Panc1 (cell line): ENCODE results near the gene ARID5B. TPM values are rescaled to one million over a fixed set of nuclear protein-coding genes. Genes with fewer than 3 reads are reported as not detected.

Source experiments
- ATAC-seq: fragments of 200-7000 bp; cut with Tn5 transposase; 2 replicates; pipeline ENCODE4 v1.9.1; 2020; ENCODE audit warnings: mild to moderate bottlenecking, moderate library complexity
- BruUV-seq: library from RNA; stranded (reverse); fragments of 400-500 nt; replicated peaks from 2 replicates; lab custom pipeline; 2021; lab: Mats Ljungman, UMichigan
- CTCF ChIA-PET: fragments of 300-600 bp; sonication (Branson Sonifier 250); formaldehyde crosslinking; loops from one replicate; lab custom pipeline; 2022; ENCODE audit warnings: antibody characterized with exemption; lab: Charles Lee
- POLR2A ChIA-PET: fragments of 300-600 bp; sonication (Branson Sonifier 250); formaldehyde crosslinking; loops from one replicate; lab custom pipeline; 2022; ENCODE audit warnings: antibody characterized with exemption; lab: Charles Lee
- DNase-seq: peaks from one replicate; pipeline ENCODE4 v3.0.0-alpha.2; 2010; ENCODE audit warnings: low read depth, low spot score
- H3K27ac ChIP-seq: 2 replicates; pipeline ENCODE4 v1.5.1; 2011; ENCODE audit warnings: mild to moderate bottlenecking, low read length, inconsistent platforms
- H3K27me3 ChIP-seq: fragments of 200-500 bp; sonication (Bioruptor generic); 2 replicates; pipeline ENCODE4 v1.6.0; 2014; ENCODE audit warnings: low read length, inconsistent platforms; ENCODE audit not compliant: control insufficient read depth, insufficient read depth
- H3K36me3 ChIP-seq: fragments of 200-500 bp; sonication (Bioruptor generic); 2 replicates; pipeline ENCODE4 v1.5.1; 2014; ENCODE audit warnings: inconsistent platforms, mild to moderate bottlenecking, low read length, moderate library complexity; ENCODE audit not compliant: control insufficient read depth, insufficient read depth
- H3K4me1 ChIP-seq: 2 replicates; pipeline ENCODE4 v1.5.1; 2011; ENCODE audit warnings: inconsistent platforms, mild to moderate bottlenecking, low read length, moderate library complexity; ENCODE audit not compliant: control insufficient read depth, insufficient read depth
- H3K4me3 ChIP-seq, 2 experiments: 2 replicates each; pipeline ENCODE4 v1.5.1; 2011 to 2012; ENCODE audit warnings: low read depth in 2 of 2, low read length in 2 of 2, mild to moderate bottlenecking in 2 of 2, inconsistent platforms in 1 of 2, moderate library complexity in 1 of 2
- H3K9me3 ChIP-seq: fragments of 200-500 bp; sonication (Bioruptor generic); 2 replicates; pipeline ENCODE4 v1.5.1; 2014; ENCODE audit warnings: low read depth, mild to moderate bottlenecking, inconsistent platforms, low read length, moderate library complexity; ENCODE audit not compliant: control insufficient read depth, insufficient read depth
- CTCF ChIP-seq: fragments of 450-650 bp; IDR thresholded peaks from 2 replicates; pipeline ENCODE4 v1.5.1; 2017; ENCODE audit warnings: mild to moderate bottlenecking
- POLR2AphosphoS5 ChIP-seq: IDR thresholded peaks from 2 replicates; pipeline ENCODE4 v1.6.1; 2012; ENCODE audit warnings: mild to moderate bottlenecking, low read depth, low read length, moderate library complexity
- REST ChIP-seq, 2 experiments: IDR thresholded peaks; 2 replicates each; pipeline ENCODE4 v1.6.1; 2011 to 2012; ENCODE audit warnings: low read depth in 2 of 2, control low read depth in 1 of 2, low read length in 1 of 2, mild to moderate bottlenecking in 1 of 2, moderate library complexity in 1 of 2; ENCODE audit not compliant: insufficient read depth in 1 of 2
- SIN3A ChIP-seq: IDR thresholded peaks from 2 replicates; pipeline ENCODE4 v1.6.1; 2012; ENCODE audit warnings: low read depth, mild to moderate bottlenecking, low read length, moderate library complexity, borderline replicate concordance; ENCODE audit not compliant: insufficient read depth
- TCF7L2 ChIP-seq: IDR thresholded peaks from 2 replicates; pipeline ENCODE4 v1.6.1; 2011; ENCODE audit warnings: mild to moderate bottlenecking, low read depth, low read length, inconsistent platforms
- in situ Hi-C: cut with HindIII; loops from 2 replicates; pipeline ENCODE4 v1.10.0; 2016; ENCODE audit warnings: low sequenced_read_pairs, low pct_unique_long_range_greater_than_20kb
- intact Hi-C: fragments of 100-400 bp; cut with micrococcal nuclease; formaldehyde crosslinking; loops from one replicate; pipeline ENCODE4 v1.10.0; 2022; ENCODE audit not compliant: unreplicated experiment
- total RNA-seq: library from RNA; stranded (reverse); gene quantifications from one replicate; pipeline ENCODE4 v1.2.1, GENCODE V29; 2021; ENCODE audit not compliant: unreplicated experiment

ARID5B gene
- total RNA-seq, 1 experiment from 2014 or later, result 22.7 TPM

- BruUV-seq, result no TSS peak
- in situ Hi-C loops, result no loop called here
- ATAC-seq (no peak), DNase-seq (no peak)
- POLR2A ChIA-PET, result no interaction called here
- H3K27ac ChIP-seq, result no peak overlapping the region
- no peaks in the 10 kb centered on the region for H3K36me3 ChIP-seq
- H3K9me3 ChIP-seq, result no peaks in the 10 kb centered on the region
- intact Hi-C loops, result no loop called here
- H3K27me3 ChIP-seq, result no peaks in the 10 kb centered on the region
- no peak overlapping the region for H3K4me3 ChIP-seq
- CTCF ChIA-PET, result no interaction called here
- no peak for TF ChIP-seq TCF7L2
- TF ChIP-seq CTCF, result no peak
- TF ChIP-seq REST (IDR thresholded peaks at IDR 0.05; ENCODE audit: insufficient read depth in 1 of 2, low read depth in 2 of 2, low read length in 1 of 2), result no peak
- no peak for TF ChIP-seq SIN3A
- peaks cover 8% of the 10 kb centered on the region; the same call in 1 of the 2 replicates for H3K4me1 ChIP-seq
Measured at GRCh38 chr10:62008946-62009345, 107.4 kb downstream of the ARID5B start.

GRCh38 chr10:62010366-62010765 is 108.9 kb downstream of the ARID5B start:
- ATAC-seq (no peak), DNase-seq (no peak)
- no peak for TF ChIP-seq REST (IDR thresholded peaks at IDR 0.05; ENCODE audit: insufficient read depth in 1 of 2, low read depth in 2 of 2, low read length in 1 of 2)
- TF ChIP-seq POLR2AphosphoS5, result no peak
- no peak for TF ChIP-seq SIN3A
- no peak for TF ChIP-seq TCF7L2
- no peak for TF ChIP-seq CTCF
- Histone ChIP-seq H3K27ac (no peak overlapping the region), H3K36me3 (no peaks in the 10 kb centered on the region), H3K4me3 (no peak overlapping the region), H3K9me3 (no peaks in the 10 kb centered on the region), H3K4me1 (peaks cover 3% of the 10 kb centered on the region; the same call in 1 of the 2 replicates), H3K27me3 (no peaks in the 10 kb centered on the region)
- no TSS peak for BruUV-seq
- ChIA-PET POLR2A (no interaction called here), CTCF (no interaction called here)
- in situ Hi-C loops (no loop called here), intact Hi-C loops (no loop called here)
